ENCODE data around the gene HOXD11. TPM values are rescaled to one million over a fixed set of nuclear protein-coding genes. Genes with fewer than 3 reads are reported as not detected.

The HOXD11 gene
- total RNA-seq, 4 donors from 2014 or later: 0.21 to 1.8 (median 1.2) TPM; not detected in 1

- Histone ChIP-seq H3K9me3 (no peaks in the 10 kb centered on the region), H3K27me3 (peaks cover 0 to 100% of the 10 kb centered on the region in 2 donors), H3K4me3 (no peak overlapping the region), H3K36me3 (no peaks in the 10 kb centered on the region), H3K27ac (no peak overlapping the region), H3K4me1 (peaks cover 0 to 23% (median 0%) of the 10 kb centered on the region in 4 donors)
- 37 to 39% methylated on average over 26 of the region's 26 CpGs for WGBS, 2 donors
- no peak for DNase-seq (ENCODE audit: low spot score in 2 of 2)
- TF ChIP-seq POLR2A (IDR thresholded peaks at IDR 0.05) (no peak), EP300 (IDR thresholded peaks at IDR 0.05) (no peak)
- TF ChIP-seq, protein P1, sequence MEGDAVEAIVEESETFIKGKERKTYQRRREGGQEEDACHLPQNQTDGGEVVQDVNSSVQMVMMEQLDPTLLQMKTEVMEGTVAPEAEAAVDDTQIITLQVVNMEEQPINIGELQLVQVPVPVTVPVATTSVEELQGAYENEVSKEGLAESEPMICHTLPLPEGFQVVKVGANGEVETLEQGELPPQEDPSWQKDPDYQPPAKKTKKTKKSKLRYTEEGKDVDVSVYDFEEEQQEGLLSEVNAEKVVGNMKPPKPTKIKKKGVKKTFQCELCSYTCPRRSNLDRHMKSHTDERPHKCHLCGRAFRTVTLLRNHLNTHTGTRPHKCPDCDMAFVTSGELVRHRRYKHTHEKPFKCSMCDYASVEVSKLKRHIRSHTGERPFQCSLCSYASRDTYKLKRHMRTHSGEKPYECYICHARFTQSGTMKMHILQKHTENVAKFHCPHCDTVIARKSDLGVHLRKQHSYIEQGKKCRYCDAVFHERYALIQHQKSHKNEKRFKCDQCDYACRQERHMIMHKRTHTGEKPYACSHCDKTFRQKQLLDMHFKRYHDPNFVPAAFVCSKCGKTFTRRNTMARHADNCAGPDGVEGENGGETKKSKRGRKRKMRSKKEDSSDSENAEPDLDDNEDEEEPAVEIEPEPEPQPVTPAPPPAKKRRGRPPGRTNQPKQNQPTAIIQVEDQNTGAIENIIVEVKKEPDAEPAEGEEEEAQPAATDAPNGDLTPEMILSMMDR (IDR thresholded peaks at IDR 0.05): no peak
These were observed 7.2 kb downstream of the HOXD11 start for GRCh38 chr2:176114120-176114929.

- no peak for TF ChIP-seq EP300 (IDR thresholded peaks at IDR 0.05)
- no peaks in the 10 kb centered on the region for H3K36me3 ChIP-seq
- no peak for DNase-seq (ENCODE audit: low spot score in 2 of 2)
- no peak overlapping the region for H3K27ac ChIP-seq
- H3K4me3 ChIP-seq: no peak overlapping the region
- no peaks in the 10 kb centered on the region for H3K9me3 ChIP-seq
- 51 to 52% methylated on average over 16 of the region's 16 CpGs for WGBS, 2 donors
- peaks cover 0 to 100% of the 10 kb centered on the region in 2 donors for H3K27me3 ChIP-seq
- H3K4me1 ChIP-seq: peaks cover 0 to 23% (median 0%) of the 10 kb centered on the region in 4 donors
These were observed 8.0 kb downstream of the HOXD11 start for GRCh38 chr2:176114930-176115625.

GRCh38 chr2:176115883-176116813 is 9.1 kb downstream of the HOXD11 start, which contains the start of gene HOXD10:
Gene HOXD10, plus strand, starts transcription at chr2:176116778. Its CDS starts 56 bp downstream, at chr2:176116834.
- H3K36me3 ChIP-seq: no peaks in the 10 kb centered on the region
- peaks cover 3 to 100% of the 10 kb centered on the region in 2 donors for H3K27me3 ChIP-seq
- TF ChIP-seq EP300 (IDR thresholded peaks at IDR 0.05): peak in 1 of 2 donors; percentile 8
- TF ChIP-seq, protein P1 (IDR thresholded peaks at IDR 0.05): peak in 3 of 5 experiments; percentile 9 to 40 (median 15)
- TF ChIP-seq POLR2A (IDR thresholded peaks at IDR 0.05): no peak
- 7% methylated on average over 61 to 62 of the region's 66 CpGs for whole genome bisulfite sequencing, 2 donors
- H3K27ac ChIP-seq: peak within 1 kb of the TSS in 1 of 4 donors; percentile 16
- no peak for DNase-seq (ENCODE audit: low spot score in 2 of 2)
- H3K4me3 ChIP-seq: peak within 1 kb of the TSS in 1 of 4 donors; percentile 29
- no peaks in the 10 kb centered on the region for H3K9me3 ChIP-seq
- peaks cover 0 to 21% (median 0%) of the 10 kb centered on the region in 4 donors for H3K4me1 ChIP-seq

DNA sequence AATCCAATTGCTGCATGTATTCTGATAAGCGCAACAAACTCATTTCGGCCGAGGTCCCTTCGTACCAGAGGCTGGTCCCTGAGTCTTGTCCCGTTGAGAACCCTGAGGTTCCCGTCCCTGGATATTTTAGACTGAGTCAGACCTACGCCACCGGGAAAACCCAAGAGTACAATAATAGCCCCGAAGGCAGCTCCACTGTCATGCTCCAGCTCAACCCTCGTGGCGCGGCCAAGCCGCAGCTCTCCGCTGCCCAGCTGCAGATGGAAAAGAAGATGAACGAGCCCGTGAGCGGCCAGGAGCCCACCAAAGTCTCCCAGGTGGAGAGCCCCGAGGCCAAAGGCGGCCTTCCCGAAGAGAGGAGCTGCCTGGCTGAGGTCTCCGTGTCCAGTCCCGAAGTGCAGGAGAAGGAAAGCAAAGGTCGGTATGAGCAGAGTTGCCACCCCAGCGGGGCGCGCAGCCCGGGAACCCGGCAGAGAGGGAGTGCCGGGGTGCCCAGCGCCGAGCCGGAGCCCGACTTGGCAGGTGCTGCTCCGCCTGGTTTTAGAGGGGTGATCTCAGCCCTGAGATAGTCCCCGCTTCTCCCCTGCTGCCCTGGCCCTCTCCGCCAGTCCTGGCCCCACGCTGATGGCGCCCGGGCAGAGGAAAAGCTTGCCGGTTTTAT is 10.2 kb downstream of the HOXD11 start:
- H3K27me3 ChIP-seq: peaks cover 9 to 100% of the 10 kb centered on the region in 2 donors

More for the DNA sequence above, 10.2 kb downstream of the HOXD11 start:
- DNase-seq (ENCODE audit: low spot score in 2 of 2): no peak
- peak overlapping the region in 1 of 4 donors; percentile 16 for H3K27ac ChIP-seq
- peaks cover 0 to 27% (median under 1%) of the 10 kb centered on the region in 4 donors for H3K4me1 ChIP-seq
- TF ChIP-seq, protein P1 (IDR thresholded peaks at IDR 0.05): no peak
- no peak for TF ChIP-seq EP300 (IDR thresholded peaks at IDR 0.05)
- TF ChIP-seq POLR2A (IDR thresholded peaks at IDR 0.05): no peak
- peak overlapping the region in 1 of 4 donors; percentile 29 for H3K4me3 ChIP-seq
- no peaks in the 10 kb centered on the region for H3K36me3 ChIP-seq
- WGBS, 2 donors: 13 to 19% methylated on average over 30 to 40 of the region's 40 CpGs
- H3K9me3 ChIP-seq: no peaks in the 10 kb centered on the region
